K562 (cell line): ENCODE measurements around the gene SYCP2. TPM values are rescaled to one million over a fixed set of nuclear protein-coding genes. Genes with fewer than 3 reads are reported as not detected.

ENCODE experiments used
- ATAC-seq: fragments of 200-7000 bp; cut with Tn5 transposase; 3 replicates; pipeline ENCODE4 v1.9.1; 2020; ENCODE audit warnings: moderate library complexity
- BruUV-seq: library from RNA; stranded (reverse); fragments of 400-500 nt; replicated peaks from 2 replicates; lab custom pipeline; 2021; lab: Mats Ljungman, UMichigan
- CTCF ChIA-PET: fragments of 300-600 bp; formaldehyde crosslinking; extraction: SDS; loops from one replicate; lab custom pipeline; 2021; ENCODE audit warnings: low intra/inter-chr PET ratio; lab: Yijun Ruan, JAX
- POLR2A ChIA-PET: fragments of 300-600, 350-650 bp; sonication (Branson Sonifier 250); formaldehyde crosslinking; extraction: SDS; loops from one replicate; lab custom pipeline; 2021; ENCODE audit warnings: antibody characterized with exemption, inconsistent platforms; lab: Yijun Ruan, JAX
- DNase-seq, 4 experiments: peaks; one replicate each; pipeline versions ENCODE4 v3.0.0 to v3.0.0-alpha.2; 2011 to 2018; ENCODE audit warnings: low spot score in 3 of 4, mixed read lengths in 3 of 4; ENCODE audit errors: extremely low read depth in 1 of 4
- FAIRE-seq: peaks from 2 replicates; lab custom pipeline; 2011; peaks lifted over from hg19 to GRCh38; lab: Jason Lieb, UNC
- H2AFZ ChIP-seq: 2 replicates; pipeline ENCODE4 v1.6.0; 2011; ENCODE audit warnings: low read depth, low read length, control low read depth, inconsistent platforms
- H3K27ac ChIP-seq: fragments of 200-600 bp; 3 replicates; pipeline ENCODE4 v1.8.0; 2011; ENCODE audit warnings: low read depth, mild to moderate bottlenecking, control low read depth, inconsistent platforms, low read length, moderate library complexity, mixed read lengths; ENCODE audit errors: extremely low read depth
- H3K27me3 ChIP-seq, 2 experiments: fragments of 300-600 bp in 1 of 2; 2 replicates in 1 of 2; 3 replicates in 1 of 2; pipeline versions ENCODE4 v1.6.0 to v1.8.0; 2011; ENCODE audit warnings: inconsistent platforms in 2 of 2, low read length in 2 of 2, mild to moderate bottlenecking in 1 of 2, mixed read lengths in 1 of 2, moderate library complexity in 1 of 2; ENCODE audit not compliant: control insufficient read depth in 2 of 2, insufficient read depth in 2 of 2
- H3K36me3 ChIP-seq: fragments of 300-600 bp; 3 replicates; pipeline ENCODE4 v1.8.0; 2011; ENCODE audit warnings: mild to moderate bottlenecking, low read length, inconsistent platforms; ENCODE audit not compliant: control insufficient read depth, insufficient read depth
- H3K4me1 ChIP-seq, 2 experiments: fragments of 200-600 bp in 1 of 2; replicated peaks in 1 of 2; 2 replicates in 1 of 2; 3 replicates in 1 of 2; pipeline versions ENCODE4 v1.5.1 to v1.8.0; 2011; ENCODE audit warnings: inconsistent platforms in 2 of 2, low read length in 2 of 2, mild to moderate bottlenecking in 1 of 2, mixed read lengths in 1 of 2, moderate library complexity in 1 of 2; ENCODE audit not compliant: control insufficient read depth in 2 of 2, insufficient read depth in 2 of 2
- H3K4me2 ChIP-seq: 2 replicates; pipeline ENCODE4 v1.6.1; 2011; ENCODE audit warnings: low read length, control low read depth, inconsistent platforms, mixed read lengths; ENCODE audit not compliant: insufficient read depth
- H3K4me3 ChIP-seq: fragments of 200-600 bp; sonication (generic), shearing (Covaris generic); 2 replicates; pipeline ENCODE4 v1.5.1; 2016; ENCODE audit warnings: control low read depth, inconsistent platforms
- H3K79me2 ChIP-seq: fragments of 200-600 bp; 3 replicates; pipeline ENCODE4 v1.8.0; 2011; ENCODE audit warnings: low read length, inconsistent platforms; ENCODE audit not compliant: control insufficient read depth, insufficient read depth
- H3K9ac ChIP-seq, 2 experiments: 2 replicates each; pipeline versions ENCODE4 v1.6.0 to v1.6.1; 2011; ENCODE audit warnings: low read depth in 2 of 2, low read length in 2 of 2, control low read depth in 1 of 2, inconsistent platforms in 1 of 2, mild to moderate bottlenecking in 1 of 2, mixed read lengths in 1 of 2; ENCODE audit not compliant: insufficient read depth in 1 of 2
- H3K9me1 ChIP-seq: one replicate; pipeline ENCODE4 v1.6.0; 2011; ENCODE audit warnings: inconsistent platforms, mild to moderate bottlenecking, low read length, moderate library complexity; ENCODE audit not compliant: control insufficient read depth, insufficient read depth
- H3K9me3 ChIP-seq: replicated peaks from 2 replicates; pipeline ENCODE4 v1.5.1; 2011; ENCODE audit warnings: low read depth, low read length, inconsistent platforms; ENCODE audit not compliant: control insufficient read depth, insufficient read depth
- H4K20me1 ChIP-seq: replicated peaks from 2 replicates; pipeline ENCODE4 v1.6.1; 2011; ENCODE audit warnings: low read length, inconsistent platforms, mixed read lengths; ENCODE audit not compliant: control insufficient read depth, insufficient read depth
- MECOM ChIP-seq: fragments of 250-450 bp; sonication (Bioruptor Pico); IDR thresholded peaks from 2 replicates; pipeline ENCODE4 v1.8.0; 2022; ENCODE audit warnings: inconsistent platforms
- POLR2AphosphoS5 ChIP-seq: IDR thresholded peaks from 2 replicates; pipeline ENCODE4 v1.6.1; 2011; ENCODE audit warnings: mild to moderate bottlenecking, low read depth, low read length, moderate library complexity; ENCODE audit not compliant: control insufficient read depth, insufficient read depth
- WHSC1 ChIP-seq: IDR thresholded peaks from one replicate; pipeline ENCODE4 v1.6.1; 2012; ENCODE audit warnings: low read length, control low read depth, inconsistent platforms
- ZNF263 ChIP-seq: sonication (generic); formaldehyde crosslinking; IDR thresholded peaks from 2 replicates; pipeline ENCODE4 v1.8.0; 2022; ENCODE audit warnings: mild to moderate bottlenecking, missing genetic modification reagents, borderline replicate concordance
- ZNF277 ChIP-seq: fragments of 250-450 bp; sonication (Bioruptor Pico); IDR thresholded peaks from 2 replicates; pipeline ENCODE4 v1.8.0; 2022; ENCODE audit warnings: inconsistent platforms, mild to moderate bottlenecking, moderate library complexity, borderline replicate concordance
- ZNF398 ChIP-seq: fragments of 250-450 bp; sonication (Bioruptor Pico); IDR thresholded peaks from 2 replicates; pipeline ENCODE4 v1.8.0; 2021; ENCODE audit warnings: moderate library complexity, mild to moderate bottlenecking, inconsistent platforms
- WGBS: fragments of 100-300 bp; shearing (Covaris generic); methylation state at CpG from one replicate; pipeline ENCODE4 v1.1.6; 2016; ENCODE audit warnings: low coverage, mixed read lengths; ENCODE audit not compliant: insufficient coverage; ENCODE audit errors: missing lambda C conversion rate; 5-methylcytosine and 5-hydroxymethylcytosine counted together
- in situ Hi-C: fragments of 300-500 bp; cut with MboI; formaldehyde crosslinking; loops from 4 replicates; pipeline ENCODE4 v1.15.0; 2018; ENCODE audit warnings: inconsistent platforms, mixed read lengths
- intact Hi-C: fragments of 100-400 bp; cut with micrococcal nuclease; formaldehyde crosslinking; loops from 2 replicates; pipeline ENCODE4 v1.14.2; 2022
- polyA plus RNA-seq, 8 experiments: library from polyadenylated mRNA; depleted of rRNA in 4 of 8; stranded (reverse) in 5 of 8; unstranded in 3 of 8; fragments of >200 nt; fragmentation: Nextera tagmentation in 2 of 8; fragmentation: Illumina TruSeq in 1 of 8; extraction: Ambion mirVana in 2 of 8; extraction: Trizol in 1 of 8; gene quantifications; 2 replicates each; pipeline versions ENCODE4 v1.2.1 to v1.2.3, GENCODE V29; 2011 to 2014; ENCODE audit warnings: inconsistent platforms in 1 of 8, missing spikeins in 1 of 8
- total RNA-seq, 7 experiments: library from RNA; depleted of rRNA in 6 of 7; stranded (reverse); fragments of >200 nt in 6 of 7; fragmentation: Illumina TruSeq in 2 of 7; extraction: Trizol in 2 of 7; gene quantifications; 2 replicates each; pipeline versions ENCODE4 v1.2.1 to v1.2.3, GENCODE V29; 2011 to 2021; ENCODE audit warnings: low replicate concordance in 1 of 7

Gene SYCP2
- total and polyA plus RNA-seq, 9 of the 15 experiments (the other 6 are each of a cell fraction or from before 2014, with no cell fraction given): 0.24 to 1.6 (median 0.67) TPM

GRCh38 chr20:59821788-59822187, 111.6 kb downstream of the SYCP2 start:
- no peaks in the 10 kb centered on the region for H3K9me1 ChIP-seq
- WGBS: 0% methylated on average over 4 of the region's 19 CpGs
- DNase-seq: no peak
- no peak overlapping the region for H3K27ac ChIP-seq
- intact Hi-C loops: no loop called here
- ChIA-PET CTCF (no interaction called here), POLR2A (interaction anchor here (0.7 kb wide), 1 partner anchor 567 kb away, joined by 3 read pairs; no protein-coding TSS in a partner anchor)
- H3K9me3 ChIP-seq: no peaks in the 10 kb centered on the region
- H3K4me1 ChIP-seq: no peaks in the 10 kb centered on the region
- no peak overlapping the region for H3K4me2 ChIP-seq
- no peak overlapping the region for H2AFZ ChIP-seq
- no peak for TF ChIP-seq ZNF398 (CRISPR knock-in tag)
- no peak for TF ChIP-seq ZNF263 (CRISPR knock-in tag)
- TF ChIP-seq WHSC1: no peak
- no peak for TF ChIP-seq MECOM (CRISPR knock-in tag)
- TF ChIP-seq POLR2AphosphoS5: no peak
- TF ChIP-seq ZNF277 (CRISPR knock-in tag): no peak
- no peaks in the 10 kb centered on the region for H3K36me3 ChIP-seq
- ATAC-seq: no peak
- peaks cover 0 to 26% of the 10 kb centered on the region in 2 experiments; a peak in 1 of 5 replicates for H3K27me3 ChIP-seq
- H3K79me2 ChIP-seq: no peaks in the 10 kb centered on the region
- in situ Hi-C loops: loop anchor here (10.0 kb wide), 1 partner anchor 1963 kb away; no protein-coding TSS in a partner anchor
- H4K20me1 ChIP-seq: no peaks in the 10 kb centered on the region; the same call in 1 of the 2 replicates
- no TSS peak for BruUV-seq
- no peak overlapping the region for H3K4me3 ChIP-seq
- no peak for FAIRE-seq
- H3K9ac ChIP-seq: no peak overlapping the region
